ENCODE data around the gene USH1G.

The USH1G gene

DNA sequence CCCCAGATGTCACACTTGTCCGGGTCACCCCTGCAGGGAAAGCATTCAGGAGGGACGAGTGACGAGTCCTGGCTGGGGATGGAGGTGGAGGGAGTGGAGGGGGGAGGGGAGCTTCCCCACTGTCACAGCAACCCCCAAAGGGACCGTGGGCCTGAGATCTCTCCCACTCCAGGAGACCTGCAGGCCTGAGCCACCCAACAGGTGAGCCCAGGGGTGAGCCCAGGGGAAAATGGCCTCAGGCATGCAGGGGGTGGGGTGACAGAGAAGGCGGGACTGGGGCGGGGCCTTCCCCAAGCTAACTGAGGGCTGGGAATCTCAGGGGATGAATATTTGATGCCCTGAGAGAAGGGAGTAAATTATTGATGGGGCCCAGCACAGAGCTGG is 2.4 kb downstream of the USH1G start:
- no peaks in the 10 kb centered on the region for H3K36me3 Mint-ChIP-seq (ENCODE audit: low read depth)
- TF ChIP-seq, protein P1, sequence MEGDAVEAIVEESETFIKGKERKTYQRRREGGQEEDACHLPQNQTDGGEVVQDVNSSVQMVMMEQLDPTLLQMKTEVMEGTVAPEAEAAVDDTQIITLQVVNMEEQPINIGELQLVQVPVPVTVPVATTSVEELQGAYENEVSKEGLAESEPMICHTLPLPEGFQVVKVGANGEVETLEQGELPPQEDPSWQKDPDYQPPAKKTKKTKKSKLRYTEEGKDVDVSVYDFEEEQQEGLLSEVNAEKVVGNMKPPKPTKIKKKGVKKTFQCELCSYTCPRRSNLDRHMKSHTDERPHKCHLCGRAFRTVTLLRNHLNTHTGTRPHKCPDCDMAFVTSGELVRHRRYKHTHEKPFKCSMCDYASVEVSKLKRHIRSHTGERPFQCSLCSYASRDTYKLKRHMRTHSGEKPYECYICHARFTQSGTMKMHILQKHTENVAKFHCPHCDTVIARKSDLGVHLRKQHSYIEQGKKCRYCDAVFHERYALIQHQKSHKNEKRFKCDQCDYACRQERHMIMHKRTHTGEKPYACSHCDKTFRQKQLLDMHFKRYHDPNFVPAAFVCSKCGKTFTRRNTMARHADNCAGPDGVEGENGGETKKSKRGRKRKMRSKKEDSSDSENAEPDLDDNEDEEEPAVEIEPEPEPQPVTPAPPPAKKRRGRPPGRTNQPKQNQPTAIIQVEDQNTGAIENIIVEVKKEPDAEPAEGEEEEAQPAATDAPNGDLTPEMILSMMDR (IDR thresholded peaks at IDR 0.05), result no peak
- no peak for DNase-seq
- H3K4me1 Mint-ChIP-seq, result peaks cover 31% of the 10 kb centered on the region
- no peak overlapping the region for H3K27ac Mint-ChIP-seq
- peaks cover 64% of the 10 kb centered on the region for H3K27me3 Mint-ChIP-seq (ENCODE audit: low read depth, poor library complexity)
- H3K4me3 Mint-ChIP-seq, result peak overlapping the region; percentile 59
- H3K9me3 Mint-ChIP-seq, result no peaks in the 10 kb centered on the region

GRCh38 chr17:74920306-74920620 is 2.8 kb downstream of the USH1G start:
- Mint-ChIP-seq H3K9me3 (no peaks in the 10 kb centered on the region), H3K4me1 (peaks cover 31% of the 10 kb centered on the region), H3K4me3 (no peak overlapping the region), H3K27me3 (ENCODE audit: low read depth, poor library complexity) (peaks cover 60% of the 10 kb centered on the region), H3K27ac (no peak overlapping the region), H3K36me3 (ENCODE audit: low read depth) (no peaks in the 10 kb centered on the region)
- TF ChIP-seq, protein P1 (IDR thresholded peaks at IDR 0.05), result no peak
- no peak for DNase-seq

DNA sequence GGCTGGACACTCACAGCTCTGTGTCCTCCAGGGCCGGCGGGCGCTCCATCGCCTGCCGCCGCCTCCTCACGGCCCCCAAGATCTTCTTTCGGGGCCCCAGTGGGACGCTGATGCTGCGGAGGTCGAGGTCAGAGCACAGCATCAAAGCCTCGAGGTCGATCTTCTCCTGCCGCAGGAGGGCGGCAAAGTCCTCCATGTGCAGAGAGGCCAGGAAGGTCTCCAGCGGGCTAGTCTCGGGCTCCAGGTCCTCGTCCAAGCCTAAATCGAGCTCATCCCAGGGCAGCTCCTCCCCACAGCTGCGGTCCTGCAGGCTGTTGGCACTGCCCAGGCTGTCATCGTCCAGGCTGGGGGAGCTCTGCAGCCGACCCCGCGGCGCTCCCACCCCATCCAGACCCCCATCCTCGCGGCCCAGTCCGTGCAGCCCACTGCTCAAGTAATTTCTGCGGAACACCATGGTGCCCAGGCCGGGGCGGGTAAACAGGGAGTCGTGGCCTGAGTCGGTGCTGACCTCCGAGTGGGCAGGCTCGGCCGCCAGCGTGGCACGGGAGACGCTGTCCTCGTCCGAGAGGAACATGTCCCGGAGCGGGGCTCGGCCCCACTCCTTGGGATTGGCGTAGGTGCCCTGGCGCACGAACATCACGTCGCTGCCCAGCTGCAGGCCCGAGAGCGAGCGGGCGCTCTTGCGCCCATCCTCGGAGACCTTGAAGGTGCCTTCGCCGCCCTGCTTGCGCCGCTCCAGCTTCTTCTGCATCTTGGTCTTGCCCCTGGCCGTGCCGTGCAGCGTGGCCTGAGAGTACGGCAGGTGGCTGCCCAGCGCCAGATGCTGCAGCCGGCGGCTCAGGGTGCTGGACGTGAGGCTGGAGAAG is 3.4 kb downstream of the USH1G start:
- DNase-seq, result peak; percentile 43
- Mint-ChIP-seq H3K27me3 (ENCODE audit: low read depth, poor library complexity) (peaks cover 58% of the 10 kb centered on the region), H3K36me3 (ENCODE audit: low read depth) (no peaks in the 10 kb centered on the region), H3K4me3 (no peak overlapping the region), H3K27ac (no peak overlapping the region), H3K4me1 (peaks cover 31% of the 10 kb centered on the region), H3K9me3 (no peaks in the 10 kb centered on the region)
- TF ChIP-seq, protein P1 (IDR thresholded peaks at IDR 0.05), result no peak

- Mint-ChIP-seq H3K27me3 (ENCODE audit: low read depth, poor library complexity) (peaks cover 51% of the 10 kb centered on the region), H3K4me1 (peaks cover 29% of the 10 kb centered on the region), H3K4me3 (no peak overlapping the region), H3K27ac (peak overlapping the region; percentile 71), H3K36me3 (ENCODE audit: low read depth) (no peaks in the 10 kb centered on the region), H3K9me3 (peaks cover 2% of the 10 kb centered on the region)
- DNase-seq, result no peak
- TF ChIP-seq, protein P1 (IDR thresholded peaks at IDR 0.05), result no peak
These were observed 4.1 kb downstream of the USH1G start for GRCh38 chr17:74918906-74919305.

DNA sequence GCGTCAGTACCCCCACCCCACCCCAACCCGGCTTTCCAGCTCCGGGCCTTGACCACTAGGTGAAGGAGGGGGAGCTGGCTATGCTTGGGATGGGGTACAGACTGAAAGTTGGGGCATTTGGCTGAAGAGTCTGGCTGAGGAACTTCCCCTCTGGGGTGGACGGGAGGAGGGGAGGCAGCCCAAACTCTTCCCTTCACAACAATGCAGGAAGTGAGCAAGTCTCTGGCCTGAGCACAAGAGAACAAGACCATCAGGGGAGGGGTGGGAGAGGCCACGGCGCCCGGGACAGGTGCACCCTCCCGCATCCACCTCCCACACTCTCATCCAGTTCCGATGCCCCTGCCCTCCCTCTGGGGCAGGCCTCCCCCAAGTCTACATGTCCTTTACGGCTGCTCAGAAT is 5.6 kb downstream of the USH1G start:
- H3K27ac Mint-ChIP-seq, result no peak overlapping the region
- no peak overlapping the region for H3K4me3 Mint-ChIP-seq
- TF ChIP-seq, protein P1 (IDR thresholded peaks at IDR 0.05), result no peak
- no peak for DNase-seq
- peaks cover 26% of the 10 kb centered on the region for H3K4me1 Mint-ChIP-seq
- H3K27me3 Mint-ChIP-seq (ENCODE audit: low read depth, poor library complexity), result peaks cover 44% of the 10 kb centered on the region
- H3K9me3 Mint-ChIP-seq, result peaks cover 3% of the 10 kb centered on the region
- no peaks in the 10 kb centered on the region for H3K36me3 Mint-ChIP-seq (ENCODE audit: low read depth)

- Mint-ChIP-seq H3K27ac (no peak overlapping the region), H3K9me3 (peaks cover 3% of the 10 kb centered on the region), H3K27me3 (ENCODE audit: low read depth, poor library complexity) (peaks cover 42% of the 10 kb centered on the region), H3K4me3 (no peak overlapping the region), H3K4me1 (peaks cover 20% of the 10 kb centered on the region), H3K36me3 (ENCODE audit: low read depth) (no peaks in the 10 kb centered on the region)
- TF ChIP-seq, protein P1 (IDR thresholded peaks at IDR 0.05), result no peak
- DNase-seq, result no peak
These were observed 6.2 kb downstream of the USH1G start for GRCh38 chr17:74916851-74917199.
